HEK293 (cell line): ENCODE measurements around the gene HTRA1.

Source experiments
- CTCF ChIA-PET: fragments of 350-600 bp; formaldehyde crosslinking; extraction: SDS; loops from one replicate; lab custom pipeline; 2021; ENCODE audit warnings: antibody characterized with exemption; lab: Yijun Ruan, JAX
- POLR2A ChIA-PET: fragments of 300-600 bp; formaldehyde crosslinking; extraction: SDS; loops from one replicate; lab custom pipeline; 2020; ENCODE audit warnings: antibody characterized with exemption, inconsistent platforms; lab: Yijun Ruan, JAX
- H3K27ac ChIP-seq: fragments of 200-500 bp; sonication (Bioruptor generic); 2 replicates; pipeline ENCODE4 v1.5.1; 2014; ENCODE audit warnings: low read depth, low read length, control low read depth, inconsistent platforms; ENCODE audit errors: extremely low read depth
- H3K36me3 ChIP-seq, 2 experiments: fragments of 200-500 bp in 1 of 2; sonication (Bioruptor generic) in 1 of 2; 1 replicate in 1 of 2; 2 replicates in 1 of 2; pipeline ENCODE4 v1.5.1; 2014 to 2017; ENCODE audit warnings: inconsistent platforms in 2 of 2, low read length in 2 of 2; ENCODE audit not compliant: control insufficient read depth in 2 of 2, insufficient read depth in 1 of 2
- H3K4me1 ChIP-seq: fragments of 200-500 bp; sonication (Bioruptor generic); 2 replicates; pipeline ENCODE4 v1.5.1; 2014; ENCODE audit warnings: mild to moderate bottlenecking, low read length, inconsistent platforms; ENCODE audit not compliant: control insufficient read depth, insufficient read depth
- H3K4me3 ChIP-seq: 2 replicates; pipeline ENCODE4 v1.5.1; 2011; ENCODE audit warnings: low read depth, mild to moderate bottlenecking, control low read depth, low read length, moderate library complexity
- H3K9me3 ChIP-seq: fragments of 200-500 bp; sonication (Bioruptor generic); 2 replicates; pipeline ENCODE4 v1.5.1; 2014; ENCODE audit warnings: low read depth, low read length, inconsistent platforms; ENCODE audit not compliant: control insufficient read depth, insufficient read depth
- GLIS2 ChIP-seq: fragments of 450-650 bp; formaldehyde crosslinking; IDR thresholded peaks from 2 replicates; pipeline ENCODE4 v1.5.1; 2016; ENCODE audit warnings: missing biosample characterization, missing genetic modification characterization
- MZF1 ChIP-seq: fragments of 450-650 bp; formaldehyde crosslinking; IDR thresholded peaks from 2 replicates; pipeline ENCODE4 v1.5.1; 2017; ENCODE audit warnings: missing biosample characterization, missing genetic modification characterization, borderline replicate concordance
- OSR2 ChIP-seq: fragments of 450-650 bp; formaldehyde crosslinking; IDR thresholded peaks from 2 replicates; pipeline ENCODE4 v1.5.1; 2016; ENCODE audit warnings: missing biosample characterization, missing genetic modification characterization
- ZBTB1 ChIP-seq: fragments of 450-650 bp; formaldehyde crosslinking; IDR thresholded peaks from 2 replicates; pipeline ENCODE4 v1.5.1; 2016; ENCODE audit warnings: missing biosample characterization, missing genetic modification characterization
- ZBTB20 ChIP-seq: fragments of 450-650 bp; formaldehyde crosslinking; IDR thresholded peaks from 2 replicates; pipeline ENCODE4 v1.5.1; 2016; ENCODE audit warnings: missing biosample characterization, missing genetic modification characterization
- ZFHX2 ChIP-seq: fragments of 450-650 bp; formaldehyde crosslinking; conservative IDR thresholded peaks from 2 replicates; pipeline ENCODE4 v1.5.1; 2016; ENCODE audit warnings: missing biosample characterization, missing genetic modification characterization
- ZNF112 ChIP-seq: fragments of 450-650 bp; formaldehyde crosslinking; IDR thresholded peaks from 2 replicates; pipeline ENCODE4 v1.5.0; 2017; ENCODE audit warnings: missing biosample characterization, missing genetic modification characterization
- ZNF140 ChIP-seq: fragments of 450-650 bp; formaldehyde crosslinking; IDR thresholded peaks from 2 replicates; pipeline ENCODE4 v1.5.1; 2016; ENCODE audit warnings: missing biosample characterization, missing genetic modification characterization
- ZNF202 ChIP-seq: fragments of 450-650 bp; formaldehyde crosslinking; IDR thresholded peaks from 2 replicates; pipeline ENCODE4 v1.5.1; 2016; ENCODE audit warnings: missing biosample characterization, missing genetic modification characterization, borderline replicate concordance
- ZNF302 ChIP-seq: fragments of 450-650 bp; formaldehyde crosslinking; IDR thresholded peaks from 2 replicates; pipeline ENCODE4 v1.5.1; 2016; ENCODE audit warnings: missing biosample characterization, missing genetic modification characterization, low read depth
- ZNF48 ChIP-seq: fragments of 450-650 bp; formaldehyde crosslinking; IDR thresholded peaks from 2 replicates; pipeline ENCODE4 v1.5.1; 2016; ENCODE audit warnings: missing biosample characterization, missing genetic modification characterization
- ZNF561 ChIP-seq: fragments of 450-650 bp; IDR thresholded peaks from 2 replicates; pipeline ENCODE4 v1.5.1; 2018; ENCODE audit warnings: missing biosample characterization, missing genetic modification characterization, borderline replicate concordance
- ZNF621 ChIP-seq: fragments of 450-650 bp; formaldehyde crosslinking; IDR thresholded peaks from 2 replicates; pipeline ENCODE4 v1.5.1; 2017; ENCODE audit warnings: missing biosample characterization, missing genetic modification characterization
- ZNF626 ChIP-seq: fragments of 450-650 bp; sonication (Bioruptor Pico); formaldehyde crosslinking; IDR thresholded peaks from 2 replicates; pipeline ENCODE4 v1.5.1; 2018; ENCODE audit warnings: missing biosample characterization, missing genetic modification characterization, inconsistent platforms
- ZXDB ChIP-seq: fragments of 450-650 bp; formaldehyde crosslinking; IDR thresholded peaks from 2 replicates; pipeline ENCODE4 v1.5.1; 2016; ENCODE audit warnings: missing biosample characterization, missing genetic modification characterization
- TF ChIP-seq, protein P1 (sequence below): fragments of 450-650 bp; formaldehyde crosslinking; IDR thresholded peaks from 2 replicates; pipeline ENCODE4 v1.5.1; 2017; ENCODE audit warnings: missing biosample characterization, missing genetic modification characterization
- TF ChIP-seq, protein P2 (sequence below): fragments of 450-650 bp; formaldehyde crosslinking; IDR thresholded peaks from 2 replicates; pipeline ENCODE4 v1.5.1; 2016; ENCODE audit warnings: missing biosample characterization, missing genetic modification characterization
- TF ChIP-seq, protein P3 (sequence below): fragments of 450-650 bp; formaldehyde crosslinking; IDR thresholded peaks from 2 replicates; pipeline ENCODE4 v1.5.1; 2016; ENCODE audit warnings: missing biosample characterization, missing genetic modification characterization
- TF ChIP-seq, protein P4 (sequence below): fragments of 450-650 bp; formaldehyde crosslinking; IDR thresholded peaks from 2 replicates; pipeline ENCODE4; 2016; ENCODE audit warnings: missing biosample characterization, missing genetic modification characterization

HTRA1 gene

DNA sequence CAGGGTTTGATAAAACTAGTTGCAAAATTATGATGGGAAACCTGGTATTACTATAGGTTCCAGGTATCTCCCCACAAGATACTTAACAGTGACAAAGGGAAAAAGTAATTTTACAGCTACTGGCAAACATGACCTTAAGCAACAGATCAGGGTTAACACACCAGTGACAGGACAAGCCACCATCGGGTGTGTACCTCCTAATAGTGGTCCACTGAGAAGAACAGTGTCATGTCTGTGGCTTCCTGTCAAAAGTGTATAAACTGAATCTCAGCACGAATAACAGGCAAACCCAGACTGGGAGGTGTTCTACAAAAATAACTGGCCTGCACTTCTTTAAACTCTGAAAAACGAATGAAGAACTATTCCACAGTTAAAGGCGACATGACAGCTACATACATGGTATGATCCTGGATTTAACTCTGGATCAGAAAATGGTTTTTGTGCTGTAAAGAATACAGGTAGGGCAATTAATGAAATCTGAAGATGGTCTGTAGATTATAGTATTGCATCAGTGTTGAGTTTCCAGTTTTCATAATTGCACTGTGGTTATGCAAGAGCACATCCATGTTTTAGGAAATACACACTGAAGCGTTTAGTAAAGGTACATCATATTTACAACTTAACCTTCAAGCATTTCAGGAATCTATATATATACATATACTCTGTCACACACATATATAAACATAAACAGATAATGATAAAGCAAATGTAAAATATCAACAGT lies 38.9 kb upstream of the HTRA1 start:
- Histone ChIP-seq H3K4me1 (no peaks in the 10 kb centered on the region), H3K9me3 (no peaks in the 10 kb centered on the region), H3K27ac (no peak overlapping the region), H3K4me3 (no peak overlapping the region), H3K36me3 (peaks cover 13 to 18% of the 10 kb centered on the region in 2 experiments)
- CTCF ChIA-PET = interaction anchor here (0.6 to 1.9 kb wide), 3 partner anchors 124 to 1249 kb away, joined by 3 to 9 read pairs (median 4); no protein-coding TSS in a partner anchor
- TF ChIP-seq MZF1 (tag by site-specific recombination) (no peak), ZXDB (no peak)
- TF ChIP-seq, protein P1, sequence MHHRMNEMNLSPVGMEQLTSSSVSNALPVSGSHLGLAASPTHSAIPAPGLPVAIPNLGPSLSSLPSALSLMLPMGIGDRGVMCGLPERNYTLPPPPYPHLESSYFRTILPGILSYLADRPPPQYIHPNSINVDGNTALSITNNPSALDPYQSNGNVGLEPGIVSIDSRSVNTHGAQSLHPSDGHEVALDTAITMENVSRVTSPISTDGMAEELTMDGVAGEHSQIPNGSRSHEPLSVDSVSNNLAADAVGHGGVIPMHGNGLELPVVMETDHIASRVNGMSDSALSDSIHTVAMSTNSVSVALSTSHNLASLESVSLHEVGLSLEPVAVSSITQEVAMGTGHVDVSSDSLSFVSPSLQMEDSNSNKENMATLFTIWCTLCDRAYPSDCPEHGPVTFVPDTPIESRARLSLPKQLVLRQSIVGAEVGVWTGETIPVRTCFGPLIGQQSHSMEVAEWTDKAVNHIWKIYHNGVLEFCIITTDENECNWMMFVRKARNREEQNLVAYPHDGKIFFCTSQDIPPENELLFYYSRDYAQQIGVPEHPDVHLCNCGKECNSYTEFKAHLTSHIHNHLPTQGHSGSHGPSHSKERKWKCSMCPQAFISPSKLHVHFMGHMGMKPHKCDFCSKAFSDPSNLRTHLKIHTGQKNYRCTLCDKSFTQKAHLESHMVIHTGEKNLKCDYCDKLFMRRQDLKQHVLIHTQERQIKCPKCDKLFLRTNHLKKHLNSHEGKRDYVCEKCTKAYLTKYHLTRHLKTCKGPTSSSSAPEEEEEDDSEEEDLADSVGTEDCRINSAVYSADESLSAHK (tag by site-specific recombination) = no peak
- TF ChIP-seq, protein P2, sequence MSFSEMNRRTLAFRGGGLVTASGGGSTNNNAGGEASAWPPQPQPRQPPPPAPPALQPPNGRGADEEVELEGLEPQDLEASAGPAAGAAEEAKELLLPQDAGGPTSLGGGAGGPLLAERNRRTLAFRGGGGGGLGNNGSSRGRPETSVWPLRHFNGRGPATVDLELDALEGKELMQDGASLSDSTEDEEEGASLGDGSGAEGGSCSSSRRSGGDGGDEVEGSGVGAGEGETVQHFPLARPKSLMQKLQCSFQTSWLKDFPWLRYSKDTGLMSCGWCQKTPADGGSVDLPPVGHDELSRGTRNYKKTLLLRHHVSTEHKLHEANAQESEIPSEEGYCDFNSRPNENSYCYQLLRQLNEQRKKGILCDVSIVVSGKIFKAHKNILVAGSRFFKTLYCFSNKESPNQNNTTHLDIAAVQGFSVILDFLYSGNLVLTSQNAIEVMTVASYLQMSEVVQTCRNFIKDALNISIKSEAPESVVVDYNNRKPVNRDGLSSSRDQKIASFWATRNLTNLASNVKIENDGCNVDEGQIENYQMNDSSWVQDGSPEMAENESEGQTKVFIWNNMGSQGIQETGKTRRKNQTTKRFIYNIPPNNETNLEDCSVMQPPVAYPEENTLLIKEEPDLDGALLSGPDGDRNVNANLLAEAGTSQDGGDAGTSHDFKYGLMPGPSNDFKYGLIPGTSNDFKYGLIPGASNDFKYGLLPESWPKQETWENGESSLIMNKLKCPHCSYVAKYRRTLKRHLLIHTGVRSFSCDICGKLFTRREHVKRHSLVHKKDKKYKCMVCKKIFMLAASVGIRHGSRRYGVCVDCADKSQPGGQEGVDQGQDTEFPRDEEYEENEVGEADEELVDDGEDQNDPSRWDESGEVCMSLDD (tag by site-specific recombination) = no peak
- POLR2A ChIA-PET = no interaction called here

DNA sequence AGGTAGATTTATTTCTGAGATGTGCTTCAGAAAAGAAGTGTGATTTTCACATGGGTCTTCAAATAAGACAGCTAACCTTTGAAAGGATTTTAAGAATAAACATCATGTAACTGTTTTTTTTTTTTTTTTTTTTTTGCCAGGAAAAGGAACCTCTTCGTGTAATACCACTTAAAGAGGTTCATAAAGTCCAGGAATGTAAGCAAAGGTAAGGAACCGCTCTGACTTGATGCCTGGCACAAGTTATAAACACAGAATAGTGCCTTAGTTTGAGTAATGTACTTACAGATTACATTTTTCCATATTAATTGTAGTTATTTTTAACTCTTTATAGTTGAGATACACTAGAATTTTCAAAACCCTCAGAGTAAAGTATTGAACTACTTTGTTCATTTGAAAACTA lies 37.3 kb upstream of the HTRA1 start:
- POLR2A ChIA-PET = no interaction called here
- no peak for TF ChIP-seq MZF1 (tag by site-specific recombination)
- TF ChIP-seq ZNF112 = no peak
- TF ChIP-seq ZNF202 = no peak
- TF ChIP-seq, protein P3, sequence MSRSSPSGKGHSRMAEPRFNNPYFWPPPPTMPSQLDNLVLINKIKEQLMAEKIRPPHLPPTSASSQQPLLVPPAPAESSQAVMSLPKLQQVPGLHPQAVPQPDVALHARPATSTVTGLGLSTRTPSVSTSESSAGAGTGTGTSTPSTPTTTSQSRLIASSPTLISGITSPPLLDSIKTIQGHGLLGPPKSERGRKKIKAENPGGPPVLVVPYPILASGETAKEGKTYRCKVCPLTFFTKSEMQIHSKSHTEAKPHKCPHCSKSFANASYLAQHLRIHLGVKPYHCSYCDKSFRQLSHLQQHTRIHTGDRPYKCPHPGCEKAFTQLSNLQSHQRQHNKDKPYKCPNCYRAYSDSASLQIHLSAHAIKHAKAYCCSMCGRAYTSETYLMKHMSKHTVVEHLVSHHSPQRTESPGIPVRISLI (tag by site-specific recombination) = no peak
- no peak for TF ChIP-seq ZNF48 (tag by site-specific recombination)
- no peak for TF ChIP-seq ZNF561
- TF ChIP-seq OSR2 (tag by site-specific recombination) = no peak
- TF ChIP-seq ZBTB1 (tag by site-specific recombination) = no peak
- no peak for TF ChIP-seq ZNF140 (tag by site-specific recombination)
- TF ChIP-seq, protein P4, sequence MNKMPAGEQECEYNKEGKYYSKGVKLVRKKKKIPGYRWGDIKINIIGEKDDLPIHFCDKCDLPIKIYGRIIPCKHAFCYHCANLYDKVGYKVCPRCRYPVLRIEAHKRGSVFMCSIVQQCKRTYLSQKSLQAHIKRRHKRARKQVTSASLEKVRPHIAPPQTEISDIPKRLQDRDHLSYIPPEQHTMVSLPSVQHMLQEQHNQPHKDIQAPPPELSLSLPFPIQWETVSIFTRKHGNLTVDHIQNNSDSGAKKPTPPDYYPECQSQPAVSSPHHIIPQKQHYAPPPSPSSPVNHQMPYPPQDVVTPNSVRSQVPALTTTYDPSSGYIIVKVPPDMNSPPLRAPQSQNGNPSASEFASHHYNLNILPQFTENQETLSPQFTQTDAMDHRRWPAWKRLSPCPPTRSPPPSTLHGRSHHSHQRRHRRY (tag by site-specific recombination) = no peak
- TF ChIP-seq ZBTB20 = no peak
- TF ChIP-seq ZNF302 (tag by site-specific recombination) = no peak
- no peak for TF ChIP-seq GLIS2
- TF ChIP-seq ZNF621 = no peak
- TF ChIP-seq ZFHX2 (tag by site-specific recombination) = no peak
- TF ChIP-seq ZNF626 (tag by site-specific recombination) = no peak
- Histone ChIP-seq H3K27ac (no peak overlapping the region), H3K4me3 (no peak overlapping the region), H3K4me1 (no peaks in the 10 kb centered on the region), H3K36me3 (peaks cover 12 to 15% of the 10 kb centered on the region in 2 experiments), H3K9me3 (no peaks in the 10 kb centered on the region)
- CTCF ChIA-PET = interaction anchor here (0.6 to 1.9 kb wide), 6 partner anchors 9 to 166 kb away, joined by 3 to 9 read pairs (median 4); no protein-coding TSS in a partner anchor
